HCT116 (cell line): ENCODE data around the gene COL3A1. TPM values are rescaled to one million over a fixed set of nuclear protein-coding genes. Genes with fewer than 3 reads are reported as not detected.

Experiments
- ATAC-seq: fragments of 200-7000 bp; cut with Tn5 transposase; 2 replicates; pipeline ENCODE4 v1.9.1; 2020; ENCODE audit warnings: mild to moderate bottlenecking, moderate library complexity
- BruUV-seq: library from RNA; stranded (reverse); fragments of 400-500 nt; replicated peaks from 2 replicates; lab custom pipeline; 2021; lab: Mats Ljungman, UMichigan
- CTCF ChIA-PET: fragments of 300-600 bp; sonication (Branson Sonifier 250); formaldehyde crosslinking; loops from one replicate; lab custom pipeline; 2021; ENCODE audit warnings: antibody characterized with exemption; lab: Charles Lee
- POLR2A ChIA-PET: fragments of 300-600, 350-600 bp; sonication (Branson Sonifier 250); formaldehyde crosslinking; loops from one replicate; lab custom pipeline; 2021; ENCODE audit warnings: antibody characterized with exemption; lab: Charles Lee
- RAD21 ChIA-PET, 2 experiments: fragments of 300-600 bp; sonication (Branson Sonifier 250); formaldehyde crosslinking; loops; one replicate each; lab custom pipeline; 2023; ENCODE audit warnings: low total read pairs in 2 of 2; ENCODE audit not compliant: uncharacterized antibody in 2 of 2, unreplicated experiment in 2 of 2, low non-redundant PET in 1 of 2; lab: Charles Lee
- DNase-seq: peaks from one replicate; pipeline ENCODE4 v3.0.0-alpha.2; 2010; ENCODE audit warnings: low read depth, low spot score
- H2AFZ ChIP-seq: fragments of 200-600 bp; shearing (Covaris generic), sonication (generic); 2 replicates; pipeline ENCODE4 v1.6.1; 2017; ENCODE audit warnings: low read depth, mixed run types, mixed read lengths, antibody characterized with exemption, low read length; ENCODE audit not compliant: poor library complexity, severe bottlenecking
- H3K27ac ChIP-seq: 2 replicates; pipeline ENCODE4 v1.5.1; 2012; ENCODE audit warnings: low read depth, low read length
- H3K27me3 ChIP-seq: fragments of 200-600 bp; sonication (generic); 2 replicates; pipeline ENCODE4 v1.6.1; 2016; ENCODE audit warnings: mixed run types, low read length, mixed read lengths; ENCODE audit not compliant: insufficient read depth
- H3K36me3 ChIP-seq, 2 experiments: fragments of 200-500 bp in 1 of 2; fragments of 200-600 bp in 1 of 2; sonication (Bioruptor generic) in 1 of 2; sonication (generic) in 1 of 2; 2 replicates each; pipeline versions ENCODE4 v1.5.1 to v1.6.1; 2014 to 2016; ENCODE audit warnings: low read length in 2 of 2, inconsistent platforms in 1 of 2, mixed read lengths in 1 of 2, mixed run types in 1 of 2; ENCODE audit not compliant: insufficient read depth in 2 of 2, control insufficient read depth in 1 of 2
- H3K4me1 ChIP-seq, 2 experiments: fragments of 200-600 bp in 1 of 2; sonication (generic) in 1 of 2; 2 replicates each; pipeline versions ENCODE4 v1.5.1 to v1.6.1; 2012 to 2017; ENCODE audit warnings: low read length in 2 of 2, inconsistent platforms in 1 of 2, mild to moderate bottlenecking in 1 of 2, mixed read lengths in 1 of 2, mixed run types in 1 of 2, moderate library complexity in 1 of 2; ENCODE audit not compliant: insufficient read depth in 2 of 2, control insufficient read depth in 1 of 2
- H3K4me2 ChIP-seq: fragments of 200-600 bp; sonication (generic); 2 replicates; pipeline ENCODE4 v1.6.1; 2017; ENCODE audit warnings: mixed run types, low read length, mixed read lengths
- H3K4me3 ChIP-seq, 2 experiments: fragments of 200-600 bp in 1 of 2; sonication (generic) in 1 of 2; replicated peaks in 1 of 2; 2 replicates each; pipeline ENCODE4 v1.5.1; 2011 to 2016; ENCODE audit warnings: low read length in 2 of 2, control low read depth in 1 of 2, low read depth in 1 of 2, mild to moderate bottlenecking in 1 of 2, mixed read lengths in 1 of 2, mixed run types in 1 of 2
- H3K79me2 ChIP-seq: fragments of 200-600 bp; sonication (generic); 2 replicates; pipeline ENCODE4 v1.6.1; 2017; ENCODE audit warnings: mild to moderate bottlenecking, mixed run types, low read length, moderate library complexity, mixed read lengths; ENCODE audit not compliant: insufficient read depth
- H3K9ac ChIP-seq: fragments of 200-600 bp; sonication (generic); 2 replicates; pipeline ENCODE4 v1.6.1; 2016; ENCODE audit warnings: low read length, mixed read lengths
- H3K9me2 ChIP-seq: fragments of 200-600 bp; sonication (generic), shearing (Covaris generic); 2 replicates; pipeline ENCODE4 v1.6.1; 2017; ENCODE audit warnings: mixed run types, mild to moderate bottlenecking, moderate library complexity; ENCODE audit not compliant: insufficient read depth
- H3K9me3 ChIP-seq, 2 experiments: fragments of 200-500 bp in 1 of 2; fragments of 200-600 bp in 1 of 2; sonication (Bioruptor generic) in 1 of 2; sonication (generic) in 1 of 2; 2 replicates each; pipeline ENCODE4 v1.6.1; 2014 to 2017; ENCODE audit warnings: low read length in 2 of 2, mixed read lengths in 2 of 2, inconsistent platforms in 1 of 2, low read depth in 1 of 2, mild to moderate bottlenecking in 1 of 2, mixed run types in 1 of 2, moderate library complexity in 1 of 2; ENCODE audit not compliant: control insufficient read depth in 1 of 2, insufficient read depth in 1 of 2
- H4K20me1 ChIP-seq: fragments of 200-600 bp; sonication (generic), shearing (Covaris generic); 2 replicates; pipeline ENCODE4 v1.6.1; 2017; ENCODE audit warnings: mixed run types, mild to moderate bottlenecking, moderate library complexity; ENCODE audit not compliant: insufficient read depth
- CBX3 ChIP-seq: IDR thresholded peaks from 2 replicates; pipeline ENCODE4 v1.6.1; 2012; ENCODE audit warnings: low read depth
- ELF1 ChIP-seq: IDR thresholded peaks from 2 replicates; pipeline ENCODE4 v1.6.1; 2012; ENCODE audit warnings: low read depth, borderline replicate concordance
- EZH2 ChIP-seq: fragments of 200-600 bp; sonication (generic); IDR thresholded peaks from 2 replicates; pipeline ENCODE4 v1.6.1; 2017; ENCODE audit warnings: antibody characterized with exemption, mixed run types
- EZH2phosphoT487 ChIP-seq: fragments of 200-600 bp; IDR thresholded peaks from 2 replicates; pipeline ENCODE4 v1.6.1; 2018; ENCODE audit warnings: antibody characterized with exemption, borderline replicate concordance
- JUND ChIP-seq: IDR thresholded peaks from 2 replicates; pipeline ENCODE4 v1.6.1; 2012
- POLR2AphosphoS5 ChIP-seq: IDR thresholded peaks from 2 replicates; pipeline ENCODE4 v1.6.1; 2011; ENCODE audit warnings: mild to moderate bottlenecking, low read depth, low read length, moderate library complexity
- RAD21 ChIP-seq: IDR thresholded peaks from 2 replicates; pipeline ENCODE4 v1.6.1; 2012; ENCODE audit warnings: low read depth, mild to moderate bottlenecking
- ZNF274 ChIP-seq: fragments of 200-500 bp; sonication (Bioruptor generic); IDR thresholded peaks from 2 replicates; pipeline ENCODE4 v1.6.1; 2014; ENCODE audit warnings: mild to moderate bottlenecking, low read depth, low read length, inconsistent platforms
- intact Hi-C: fragments of 100-400 bp; cut with micrococcal nuclease; formaldehyde crosslinking; loops from 2 replicates; pipeline ENCODE4 v1.10.0; 2022
- total RNA-seq: library from RNA; stranded (reverse); gene quantifications from one replicate; pipeline ENCODE4 v1.2.1, GENCODE V29; 2021; ENCODE audit not compliant: unreplicated experiment
- TF ChIP-seq, protein P1 (sequence below): IDR thresholded peaks from 2 replicates; pipeline ENCODE4 v1.6.1; 2012; ENCODE audit warnings: low read depth
- TF ChIP-seq, protein P2 (sequence below), 3 experiments: fragments of 200-600 bp in 1 of 3; sonication (generic) in 1 of 3; IDR thresholded peaks in 2 of 3; conservative IDR thresholded peaks in 1 of 3; 2 replicates each; pipeline ENCODE4 v1.5.1; 2012 to 2017; ENCODE audit warnings: low read depth in 2 of 3, low read length in 2 of 3, antibody characterized with exemption in 1 of 3, borderline replicate concordance in 1 of 3, control low read depth in 1 of 3, mild to moderate bottlenecking in 1 of 3, mixed read lengths in 1 of 3, mixed run types in 1 of 3, moderate library complexity in 1 of 3; ENCODE audit not compliant: insufficient read depth in 1 of 3

Gene COL3A1
- total RNA-seq, 1 experiment from 2014 or later: 1.0 TPM

DNA sequence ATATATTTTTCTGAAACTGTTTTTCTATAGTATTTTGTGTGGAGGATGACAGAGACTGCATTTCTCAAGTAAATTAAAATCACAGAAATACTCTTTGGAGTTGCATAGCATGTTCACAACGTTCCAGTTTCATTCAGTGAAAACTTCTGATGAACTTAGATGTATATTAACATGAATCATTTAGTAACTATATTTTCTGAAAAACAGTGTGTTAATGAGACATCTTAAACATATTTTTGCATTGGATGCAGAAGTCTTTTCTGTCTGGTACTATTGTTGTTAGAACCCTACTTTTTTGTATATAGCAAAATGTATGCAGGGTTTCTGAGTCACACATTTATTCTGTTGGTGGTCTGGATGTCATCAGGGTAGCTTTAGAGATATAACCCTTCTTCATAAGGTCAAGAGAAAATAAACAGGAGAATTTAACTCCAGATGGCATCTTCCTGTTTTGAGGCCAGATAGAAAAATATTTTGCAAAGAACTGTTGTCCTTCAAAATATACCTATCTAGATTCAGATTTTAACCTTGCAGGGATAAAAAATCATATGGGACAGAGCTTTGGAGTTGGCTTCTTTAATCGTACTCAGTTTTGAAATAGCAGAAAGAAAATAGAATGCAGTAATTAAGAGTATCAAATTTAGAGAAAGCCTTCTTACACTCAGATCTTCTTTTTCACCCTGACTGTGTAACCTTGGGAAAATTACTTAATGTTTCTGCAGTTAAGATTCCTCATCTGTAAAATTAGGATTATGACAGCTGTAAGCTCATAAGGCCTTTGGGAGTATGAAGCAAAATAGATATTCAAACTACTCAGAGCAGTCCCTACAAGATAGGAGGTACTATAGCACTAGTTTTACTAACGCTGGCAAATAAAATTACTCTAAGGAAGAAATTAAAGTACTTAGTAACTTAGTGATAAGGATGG, 5.3 kb downstream of the COL3A1 start (continued):
- TF ChIP-seq, protein P1, sequence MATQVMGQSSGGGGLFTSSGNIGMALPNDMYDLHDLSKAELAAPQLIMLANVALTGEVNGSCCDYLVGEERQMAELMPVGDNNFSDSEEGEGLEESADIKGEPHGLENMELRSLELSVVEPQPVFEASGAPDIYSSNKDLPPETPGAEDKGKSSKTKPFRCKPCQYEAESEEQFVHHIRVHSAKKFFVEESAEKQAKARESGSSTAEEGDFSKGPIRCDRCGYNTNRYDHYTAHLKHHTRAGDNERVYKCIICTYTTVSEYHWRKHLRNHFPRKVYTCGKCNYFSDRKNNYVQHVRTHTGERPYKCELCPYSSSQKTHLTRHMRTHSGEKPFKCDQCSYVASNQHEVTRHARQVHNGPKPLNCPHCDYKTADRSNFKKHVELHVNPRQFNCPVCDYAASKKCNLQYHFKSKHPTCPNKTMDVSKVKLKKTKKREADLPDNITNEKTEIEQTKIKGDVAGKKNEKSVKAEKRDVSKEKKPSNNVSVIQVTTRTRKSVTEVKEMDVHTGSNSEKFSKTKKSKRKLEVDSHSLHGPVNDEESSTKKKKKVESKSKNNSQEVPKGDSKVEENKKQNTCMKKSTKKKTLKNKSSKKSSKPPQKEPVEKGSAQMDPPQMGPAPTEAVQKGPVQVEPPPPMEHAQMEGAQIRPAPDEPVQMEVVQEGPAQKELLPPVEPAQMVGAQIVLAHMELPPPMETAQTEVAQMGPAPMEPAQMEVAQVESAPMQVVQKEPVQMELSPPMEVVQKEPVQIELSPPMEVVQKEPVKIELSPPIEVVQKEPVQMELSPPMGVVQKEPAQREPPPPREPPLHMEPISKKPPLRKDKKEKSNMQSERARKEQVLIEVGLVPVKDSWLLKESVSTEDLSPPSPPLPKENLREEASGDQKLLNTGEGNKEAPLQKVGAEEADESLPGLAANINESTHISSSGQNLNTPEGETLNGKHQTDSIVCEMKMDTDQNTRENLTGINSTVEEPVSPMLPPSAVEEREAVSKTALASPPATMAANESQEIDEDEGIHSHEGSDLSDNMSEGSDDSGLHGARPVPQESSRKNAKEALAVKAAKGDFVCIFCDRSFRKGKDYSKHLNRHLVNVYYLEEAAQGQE: no peak
- no peak for TF ChIP-seq POLR2AphosphoS5
- TF ChIP-seq ELF1: no peak

DNA sequence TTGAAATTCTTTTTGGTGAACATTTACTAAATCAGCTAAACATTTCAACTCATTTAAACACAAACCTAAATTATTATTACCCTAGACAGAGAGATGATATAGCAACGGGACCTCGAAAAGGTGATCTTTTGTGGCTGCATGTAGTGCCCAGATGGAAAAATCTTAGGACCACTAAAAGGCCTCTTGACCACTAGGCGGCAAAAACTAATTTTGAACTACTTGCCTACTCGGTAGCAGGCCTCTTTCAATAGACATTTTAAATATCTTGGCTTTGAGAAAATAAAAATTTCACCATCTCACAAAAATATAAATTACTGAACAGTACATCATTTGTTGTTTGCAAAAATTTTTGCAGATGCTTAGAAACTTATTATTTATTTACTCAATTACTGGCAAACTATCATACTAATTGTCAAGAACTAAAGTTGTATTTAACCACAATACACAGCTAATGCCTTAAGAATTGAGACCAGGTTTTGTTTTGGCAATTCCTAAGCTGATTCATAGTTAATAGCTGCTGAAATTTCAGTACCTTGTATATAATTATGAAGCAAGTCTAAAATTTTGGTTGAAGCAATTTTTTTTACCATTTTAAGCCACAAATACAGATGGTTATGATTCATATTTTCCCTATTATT, 9.4 kb downstream of the COL3A1 start:
- no peaks in the 10 kb centered on the region for H4K20me1 ChIP-seq
- H3K4me1 ChIP-seq: peaks cover 0 to 7% of the 10 kb centered on the region in 2 experiments; a peak in 1 of 4 replicates
- DNase-seq: peak; percentile 34
- CTCF ChIA-PET: interaction anchor here (0.7 to 5.1 kb wide), 14 partner anchors 9 to 1484 kb away, joined by 3 to 96 read pairs (median 5); partner anchors contain the start of gene COL3A1
- ATAC-seq: peak; percentile 63
- no peaks in the 10 kb centered on the region for H3K9me2 ChIP-seq
- POLR2A ChIA-PET: no interaction called here
- H3K4me3 ChIP-seq: no peak overlapping the region
- RAD21 ChIA-PET: interaction anchor here in 1 of 2 experiments (1.5 kb wide), 1 partner anchor 458 kb away, joined by 8 read pairs; no protein-coding TSS in a partner anchor
- no peak overlapping the region for H3K9ac ChIP-seq
- intact Hi-C loops: loop anchor here (2.0 to 10.0 kb wide), 4 partner anchors 216 to 1399 kb away; no protein-coding TSS in a partner anchor
- H2AFZ ChIP-seq: peak overlapping the region; percentile 37
- no peak overlapping the region for H3K27ac ChIP-seq
- no peaks in the 10 kb centered on the region for H3K79me2 ChIP-seq
- no peaks in the 10 kb centered on the region for H3K9me3 ChIP-seq
- BruUV-seq: no TSS peak
- H3K36me3 ChIP-seq: no peaks in the 10 kb centered on the region
- no peaks in the 10 kb centered on the region for H3K27me3 ChIP-seq
- H3K4me2 ChIP-seq: no peak overlapping the region
- TF ChIP-seq, protein P2, sequence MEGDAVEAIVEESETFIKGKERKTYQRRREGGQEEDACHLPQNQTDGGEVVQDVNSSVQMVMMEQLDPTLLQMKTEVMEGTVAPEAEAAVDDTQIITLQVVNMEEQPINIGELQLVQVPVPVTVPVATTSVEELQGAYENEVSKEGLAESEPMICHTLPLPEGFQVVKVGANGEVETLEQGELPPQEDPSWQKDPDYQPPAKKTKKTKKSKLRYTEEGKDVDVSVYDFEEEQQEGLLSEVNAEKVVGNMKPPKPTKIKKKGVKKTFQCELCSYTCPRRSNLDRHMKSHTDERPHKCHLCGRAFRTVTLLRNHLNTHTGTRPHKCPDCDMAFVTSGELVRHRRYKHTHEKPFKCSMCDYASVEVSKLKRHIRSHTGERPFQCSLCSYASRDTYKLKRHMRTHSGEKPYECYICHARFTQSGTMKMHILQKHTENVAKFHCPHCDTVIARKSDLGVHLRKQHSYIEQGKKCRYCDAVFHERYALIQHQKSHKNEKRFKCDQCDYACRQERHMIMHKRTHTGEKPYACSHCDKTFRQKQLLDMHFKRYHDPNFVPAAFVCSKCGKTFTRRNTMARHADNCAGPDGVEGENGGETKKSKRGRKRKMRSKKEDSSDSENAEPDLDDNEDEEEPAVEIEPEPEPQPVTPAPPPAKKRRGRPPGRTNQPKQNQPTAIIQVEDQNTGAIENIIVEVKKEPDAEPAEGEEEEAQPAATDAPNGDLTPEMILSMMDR (IDR thresholded peaks at IDR 0.05 in 2 of 3, conservative IDR thresholded peaks at IDR 0.05 in 1 of 3; ENCODE audit: borderline replicate concordance in 1 of 3, insufficient read depth in 1 of 3, low read depth in 2 of 3, low read length in 2 of 3): peak; percentile 10 to 59 (median 44); a peak in 3 of 6 replicates
- TF ChIP-seq, protein P1: no peak
- TF ChIP-seq ZNF274: no peak
- no peak for TF ChIP-seq EZH2phosphoT487
- TF ChIP-seq JUND: no peak
- TF ChIP-seq CBX3: no peak
- no peak for TF ChIP-seq POLR2AphosphoS5
- TF ChIP-seq RAD21: 0 out of 2 replicates have a peak, but pooled peaks have one; percentile 23
- no peak for TF ChIP-seq ELF1
- TF ChIP-seq EZH2: no peak
